Thoracic aorta (tissue), 2 donors: ENCODE measurements around the gene KCND2. TPM values are rescaled to one million over a fixed set of nuclear protein-coding genes. Genes with fewer than 3 reads are reported as not detected.
"Not testable (repeated sequence)": the region's sequence is repeated elsewhere in the genome, so short reads cannot be mapped to it uniquely, and the experiment has no call there.

Source experiments
- ATAC-seq: fragments of 150-250 bp; one replicate; pipeline ENCODE4 v1.8.0; 2017; ENCODE audit warnings: low read depth; ENCODE audit not compliant: insufficient number of reproducible peaks, low FRiP score
- DNase-seq: peaks from one replicate; pipeline ENCODE4 v3.0.0-alpha.2; 2020; ENCODE audit warnings: low spot score
- H3K27ac ChIP-seq, 2 donors: fragments of 200-600 bp; sonication (generic); 1 replicate in 1 of 2; 2 replicates in 1 of 2; pipeline ENCODE4 v1.5.1; 2016; ENCODE audit warnings: mild to moderate bottlenecking in 2 of 2, moderate library complexity in 2 of 2
- H3K27me3 ChIP-seq: fragments of 200-600 bp; sonication (generic); replicated peaks from 2 replicates; pipeline ENCODE4 v1.6.0; 2016; ENCODE audit warnings: mild to moderate bottlenecking; ENCODE audit not compliant: insufficient read depth
- H3K36me3 ChIP-seq: fragments of 200-600 bp; sonication (generic); one replicate; pipeline ENCODE4 v1.5.1; 2016
- H3K4me1 ChIP-seq, 2 donors: fragments of 200-600 bp; sonication (generic); 1 replicate in 1 of 2; 2 replicates in 1 of 2; pipeline versions ENCODE4 v1.5.1 to v1.6.0; 2016; ENCODE audit warnings: low read depth in 2 of 2, mild to moderate bottlenecking in 1 of 2; ENCODE audit not compliant: control insufficient read depth in 1 of 2
- H3K4me3 ChIP-seq: fragments of 200-600 bp; sonication (generic); 2 replicates; pipeline ENCODE4 v1.5.1; 2016; ENCODE audit warnings: mild to moderate bottlenecking
- H3K9me3 ChIP-seq: fragments of 200-600 bp; sonication (generic); 2 replicates; pipeline ENCODE4 v1.5.1; 2016
- CTCF ChIP-seq: fragments of 200-600 bp; sonication (generic); IDR thresholded peaks from one replicate; pipeline ENCODE4 v1.5.1; 2019; ENCODE audit warnings: antibody characterized with exemption
- total RNA-seq, 2 donors: library from RNA; depleted of rRNA; stranded (reverse); fragments of >200 nt; gene quantifications; one replicate each; pipeline versions ENCODE4 v1.1.0 to v1.2.3, GENCODE V29; 2016

KCND2 gene
- total RNA-seq, 2 donors from 2014 or later = 0.14 to 0.99 TPM

DNA sequence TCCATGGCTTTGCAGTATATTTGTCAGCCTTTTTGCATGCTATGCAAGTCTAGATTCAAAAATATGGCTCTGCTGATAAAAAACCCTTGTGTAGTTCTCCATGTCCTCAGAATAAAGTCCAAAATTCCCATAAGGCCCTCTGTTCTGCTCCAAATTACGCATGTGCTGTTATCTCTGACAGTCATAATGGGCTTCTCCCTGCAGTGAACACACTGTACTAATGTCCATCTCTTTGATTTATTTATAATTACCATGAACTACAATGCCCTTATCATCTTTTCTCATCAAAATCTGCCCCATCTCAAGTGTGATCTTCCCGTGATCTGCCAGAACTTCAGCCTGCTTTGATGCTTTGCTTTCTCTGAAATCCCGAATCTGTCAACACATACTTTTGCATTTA is 497.2 kb downstream of the KCND2 start:
- no peaks in the 10 kb centered on the region for H3K36me3 ChIP-seq
- no peak for TF ChIP-seq CTCF
- no peak overlapping the region for H3K4me3 ChIP-seq
- no peaks in the 10 kb centered on the region for H3K27me3 ChIP-seq
- H3K27ac ChIP-seq = no peak overlapping the region
- no peaks in the 10 kb centered on the region for H3K9me3 ChIP-seq
- ATAC-seq (no peak), DNase-seq (no peak)
- H3K4me1 ChIP-seq = no peaks in the 10 kb centered on the region

DNA sequence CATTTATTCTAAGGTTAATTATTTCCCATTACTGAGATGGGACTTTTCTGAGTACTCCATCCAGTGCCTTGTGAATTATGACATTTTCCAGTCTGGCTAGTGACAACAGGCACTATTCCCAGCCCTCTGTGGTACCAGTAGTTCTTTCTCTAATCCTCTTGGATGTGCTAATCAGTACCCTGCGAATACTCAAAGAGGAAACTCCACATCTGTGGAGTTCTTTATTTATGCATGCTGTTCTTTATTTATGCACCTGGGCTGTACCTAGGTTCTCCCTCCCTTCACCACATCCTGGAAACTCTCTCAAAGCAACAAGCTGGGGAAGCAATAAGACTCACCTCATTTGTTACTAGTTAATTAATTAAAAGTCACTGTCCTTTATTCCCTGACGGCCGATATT is 501.5 kb downstream of the KCND2 start:
- no peaks in the 10 kb centered on the region for H3K36me3 ChIP-seq
- DNase-seq (no peak), ATAC-seq (no peak)
- H3K27me3 ChIP-seq = no peaks in the 10 kb centered on the region
- H3K9me3 ChIP-seq = no peaks in the 10 kb centered on the region
- no peak overlapping the region for H3K27ac ChIP-seq
- TF ChIP-seq CTCF = no peak
- no peaks in the 10 kb centered on the region for H3K4me1 ChIP-seq
- H3K4me3 ChIP-seq = no peak overlapping the region

DNA sequence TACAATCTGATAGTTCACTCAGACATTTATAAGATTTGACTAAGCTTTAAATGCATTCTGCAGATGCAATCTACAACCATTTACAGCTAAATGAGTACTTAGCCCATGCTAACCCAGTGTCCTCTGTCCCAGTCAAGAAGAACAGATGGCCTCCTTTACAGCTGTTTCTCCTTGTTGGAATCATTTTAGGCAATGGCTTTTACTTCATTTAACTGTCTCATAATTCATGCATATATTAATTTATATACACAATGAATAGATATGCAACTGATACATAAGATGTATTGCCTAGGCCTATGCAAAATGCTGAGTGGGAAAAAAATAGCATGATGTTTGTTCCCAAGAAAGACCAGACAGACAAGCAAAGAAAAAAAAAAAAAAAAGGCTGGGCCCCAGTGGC is 502.8 kb downstream of the KCND2 start:
- Histone ChIP-seq H3K36me3 (no peaks in the 10 kb centered on the region), H3K27ac (no peak overlapping the region), H3K9me3 (no peaks in the 10 kb centered on the region), H3K27me3 (no peaks in the 10 kb centered on the region), H3K4me3 (no peak overlapping the region), H3K4me1 (no peaks in the 10 kb centered on the region)
- ATAC-seq (no peak), DNase-seq (no peak)
- TF ChIP-seq CTCF = no peak

DNA sequence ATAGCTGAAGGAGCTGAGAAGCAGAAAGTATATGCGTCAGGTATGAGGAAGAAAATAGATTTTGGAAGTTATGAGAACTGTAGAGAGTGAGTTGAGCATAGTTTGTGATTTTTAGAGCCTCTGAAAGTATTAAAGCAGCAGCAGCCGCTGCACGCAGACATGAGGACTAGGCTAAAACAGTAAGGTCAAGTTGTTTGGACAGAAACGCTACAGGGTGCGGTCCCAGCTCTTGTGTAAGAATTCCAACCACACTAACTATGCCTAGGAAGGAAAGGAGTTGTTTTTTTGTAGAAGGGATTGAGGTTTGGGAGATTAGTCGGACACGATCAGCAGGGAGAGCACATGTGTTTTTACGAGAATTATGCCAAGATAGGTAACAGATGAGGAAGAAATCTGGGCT is 506.1 kb downstream of the KCND2 start:
- H3K4me3 ChIP-seq, DNase-seq, H3K27ac ChIP-seq, H3K36me3 ChIP-seq, H3K9me3 ChIP-seq, H3K4me1 ChIP-seq, H3K27me3 ChIP-seq, ATAC-seq: not testable (repeated sequence)

GRCh38 chr7:120780451-120780850 is 507.5 kb downstream of the KCND2 start:
- not testable (repeated sequence) for H3K27me3 ChIP-seq, ATAC-seq, H3K9me3 ChIP-seq, H3K4me1 ChIP-seq, H3K36me3 ChIP-seq, DNase-seq, H3K27ac ChIP-seq, H3K4me3 ChIP-seq

DNA sequence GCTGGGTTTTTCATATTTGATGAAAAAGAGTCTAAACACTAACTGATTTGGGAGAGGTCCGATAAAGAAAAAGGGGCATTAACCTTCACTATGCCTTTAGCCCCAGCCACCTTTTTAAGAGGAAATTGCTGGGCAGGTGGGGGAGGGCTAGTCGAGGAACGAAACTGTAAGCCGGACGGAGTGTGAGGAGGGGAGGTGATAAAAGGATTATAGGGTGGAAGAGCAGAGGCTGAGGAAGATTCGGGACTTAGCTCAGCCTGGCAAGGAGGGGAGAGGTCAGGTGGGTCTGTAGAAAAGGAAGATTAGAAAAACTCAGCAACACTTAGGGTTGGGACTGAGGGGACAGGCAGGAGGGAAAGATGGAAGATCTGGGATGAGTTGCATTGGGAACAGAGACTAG is 508.0 kb downstream of the KCND2 start:
- no peak for TF ChIP-seq CTCF
- Histone ChIP-seq H3K36me3 (no peaks in the 10 kb centered on the region), H3K27me3 (no peaks in the 10 kb centered on the region), H3K4me1 (no peaks in the 10 kb centered on the region), H3K4me3 (no peak overlapping the region), H3K27ac (no peak overlapping the region), H3K9me3 (no peaks in the 10 kb centered on the region)
- DNase-seq (no peak), ATAC-seq (no peak)

- H3K36me3 ChIP-seq, ATAC-seq, H3K4me1 ChIP-seq, H3K27me3 ChIP-seq, DNase-seq, H3K4me3 ChIP-seq, H3K9me3 ChIP-seq, H3K27ac ChIP-seq: not testable (repeated sequence)
Observed at GRCh38 chr7:120781924-120782323, 508.9 kb downstream of the KCND2 start.
